Measurements from ENCODE around the gene SEMA4B.
"Not testable (repeated sequence)": the region's sequence is repeated elsewhere in the genome, so short reads cannot be mapped to it uniquely, and the experiment has no call there.

The SEMA4B gene

GRCh38 chr15:90240856-90241255, 39.7 kb downstream of the SEMA4B start:
- H3K27ac ChIP-seq, result no peak overlapping the region
- TF ChIP-seq CTCF (conservative IDR thresholded peaks at IDR 0.05), result no peak

DNA sequence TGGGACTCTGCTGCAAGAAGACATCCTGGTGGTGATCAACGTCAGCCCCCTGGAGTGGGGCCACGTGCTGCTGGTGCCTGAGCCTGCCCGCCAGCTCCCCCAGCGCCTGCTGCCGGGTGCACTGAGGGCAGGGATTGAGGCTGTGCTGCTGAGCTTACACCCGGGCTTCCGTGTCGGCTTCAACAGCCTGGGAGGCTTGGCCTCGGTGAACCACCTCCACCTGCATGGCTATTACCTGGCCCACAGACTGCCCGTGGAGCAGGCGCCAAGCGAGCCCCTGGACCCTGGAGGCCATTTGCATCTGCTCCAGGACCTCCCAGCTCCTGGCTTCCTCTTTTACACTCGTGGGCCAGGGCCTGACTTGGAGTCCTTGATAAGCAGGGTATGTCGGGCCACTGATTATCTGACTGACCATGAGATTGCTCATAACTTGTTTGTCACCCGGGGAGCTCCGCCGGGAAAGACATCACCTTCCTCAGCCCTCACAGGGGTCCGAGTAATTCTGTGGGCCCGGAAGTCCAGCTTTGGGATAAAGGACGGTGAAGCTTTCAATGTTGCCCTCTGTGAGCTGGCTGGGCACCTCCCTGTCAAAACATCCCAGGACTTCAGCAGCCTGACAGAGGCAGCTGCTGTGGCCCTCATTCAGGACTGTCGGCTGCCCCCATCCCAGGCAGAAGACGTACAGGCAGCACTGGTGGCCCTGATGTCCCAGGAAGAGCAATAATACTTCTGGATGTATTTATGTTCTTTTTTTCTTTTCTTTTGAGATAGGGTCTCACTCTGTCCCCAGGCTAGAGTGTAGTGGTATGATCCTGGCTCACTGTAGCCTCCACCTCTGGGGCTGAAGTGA, 40.4 kb downstream of the SEMA4B start:
- no peak overlapping the region for H3K27ac ChIP-seq

DNA sequence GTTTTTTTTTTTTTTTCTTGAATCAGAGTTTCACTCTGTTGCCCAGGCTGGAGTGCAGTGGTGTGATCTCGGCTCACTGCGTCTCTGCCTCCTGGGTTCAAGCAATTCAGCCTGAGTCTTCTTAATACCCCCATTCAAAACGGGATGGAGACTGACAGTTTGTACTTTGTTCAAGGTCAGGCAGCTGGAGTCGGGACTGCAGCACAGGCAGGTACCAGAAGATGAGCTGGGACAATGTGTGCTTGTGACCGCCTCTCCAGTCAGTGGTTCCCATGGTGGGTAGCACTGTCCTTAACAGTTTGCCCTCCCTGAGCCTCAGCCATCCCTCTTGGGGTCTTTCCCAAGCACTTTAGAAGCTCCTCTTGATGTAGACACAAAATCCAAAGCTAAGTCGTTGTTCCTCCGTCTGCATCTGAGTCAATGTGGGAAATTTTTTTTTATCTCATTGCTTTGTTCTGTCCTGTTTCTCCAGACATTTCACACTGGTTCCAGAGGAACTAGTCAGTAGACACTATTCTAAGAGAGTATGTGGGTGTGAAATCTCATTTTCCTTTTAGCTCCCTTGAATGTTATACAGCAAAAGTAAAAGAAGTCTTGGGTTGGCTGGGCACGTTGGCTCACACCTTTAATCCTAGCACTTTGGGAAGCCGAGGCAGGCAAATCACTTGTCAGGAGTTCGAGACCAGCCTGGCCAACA, 43.0 kb downstream of the SEMA4B start:
- no peak for TF ChIP-seq CTCF (conservative IDR thresholded peaks at IDR 0.05)

More for the DNA sequence above, 40.4 kb downstream of the SEMA4B start:
- TF ChIP-seq CTCF (conservative IDR thresholded peaks at IDR 0.05), result no peak

DNA sequence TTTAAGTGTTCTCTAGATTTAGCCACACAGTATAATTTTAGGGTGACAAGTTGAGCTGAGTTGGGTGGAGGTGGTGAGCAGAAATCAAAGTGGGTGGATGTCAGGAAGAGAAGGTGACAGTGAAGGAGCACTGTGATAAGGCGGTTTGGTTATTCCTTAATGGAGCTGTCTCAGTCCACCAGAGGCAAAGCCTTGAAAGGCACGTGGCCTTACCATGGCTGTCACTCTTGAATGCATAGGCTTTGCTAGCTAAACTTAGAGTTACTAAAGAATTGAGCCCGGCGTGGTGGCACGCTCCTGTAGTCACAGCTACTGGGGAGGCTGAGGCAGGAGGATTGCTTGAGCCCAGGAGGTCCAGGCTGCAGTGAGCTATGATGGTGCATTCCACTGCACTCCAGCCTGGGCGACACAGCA, 47.7 kb downstream of the SEMA4B start:
- H3K27ac ChIP-seq, result peak overlapping the region; percentile 65
- TF ChIP-seq CTCF (conservative IDR thresholded peaks at IDR 0.05), result no peak

More for the DNA sequence above, 43.0 kb downstream of the SEMA4B start:
- H3K27ac ChIP-seq, result no peak overlapping the region

DNA sequence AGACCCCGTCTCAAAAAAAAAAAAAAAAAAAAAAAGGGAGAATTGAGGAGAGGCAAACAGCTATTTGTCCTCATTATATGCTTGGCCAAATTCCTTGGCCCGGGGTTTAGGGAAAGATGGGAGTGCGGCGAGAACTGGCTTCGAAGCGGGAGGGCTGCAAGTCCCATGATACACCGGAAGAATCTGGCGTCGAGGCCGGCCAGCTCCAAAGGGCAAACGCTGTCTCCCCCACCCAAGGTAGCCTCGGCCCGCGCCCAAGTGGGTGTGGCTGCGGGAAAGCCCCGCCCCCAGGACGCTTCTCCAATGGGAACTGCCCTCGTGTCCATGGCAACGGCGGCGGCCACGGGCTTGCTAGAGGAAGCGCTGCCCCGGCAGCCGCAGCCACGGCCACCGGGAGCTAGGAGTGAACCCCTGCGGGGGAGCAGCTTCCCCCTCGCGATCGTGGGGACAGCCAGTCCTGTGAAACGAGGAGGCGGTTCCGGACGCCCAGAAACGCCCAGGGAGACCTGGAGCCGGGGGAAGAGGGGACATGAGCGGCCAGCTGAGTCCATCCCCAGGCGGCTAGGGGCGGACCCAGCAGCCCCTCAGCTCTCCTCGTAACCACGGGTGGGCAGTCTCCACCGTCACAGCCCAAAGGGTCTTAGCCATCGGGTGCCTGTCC, 48.2 kb downstream of the SEMA4B start, which contains the start of gene TTLL13:
Gene TTLL13, plus strand, starts transcription at position 354 of the 661 bp plus-strand sequence. CDS start 1,075 bp downstream, outside the sequence.
- peak within 1 kb of the TSS; percentile 65 for H3K27ac ChIP-seq
- peak; percentile 14; the same call in 1 of the 2 replicates for TF ChIP-seq CTCF (conservative IDR thresholded peaks at IDR 0.05)

DNA sequence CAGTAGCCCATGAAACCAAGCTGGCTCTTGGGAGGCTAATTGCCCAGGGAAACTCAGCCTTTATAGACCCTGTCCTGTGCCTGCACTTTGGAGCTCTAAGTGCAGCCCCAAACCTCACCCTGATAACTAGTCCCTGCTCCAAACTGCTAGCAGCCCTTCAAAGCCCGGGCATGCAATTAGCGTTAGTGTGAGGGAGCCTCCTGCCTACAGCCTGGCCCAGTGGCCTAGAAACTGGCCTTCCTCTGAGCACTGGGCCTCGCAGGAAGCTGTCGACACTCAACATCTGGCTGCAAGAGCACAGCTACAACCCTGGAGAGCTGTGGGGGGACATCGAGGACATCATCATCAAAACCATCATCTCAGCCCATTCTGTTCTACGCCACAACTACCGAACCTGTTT, 56.6 kb downstream of the SEMA4B start:
- no peak overlapping the region for H3K27ac ChIP-seq
- TF ChIP-seq CTCF (conservative IDR thresholded peaks at IDR 0.05), result no peak

- no peak overlapping the region for H3K27ac ChIP-seq
- no peak for TF ChIP-seq CTCF (conservative IDR thresholded peaks at IDR 0.05)
These were observed 58.4 kb downstream of the SEMA4B start for GRCh38 chr15:90259524-90259923.

- H3K27ac ChIP-seq, result not testable (repeated sequence)
These were observed 59.6 kb downstream of the SEMA4B start for GRCh38 chr15:90260731-90261130.

All from VCaP (cell line).